Neural progenitor cell (in vitro differentiated cells): ENCODE data around the gene TMEM165. TPM values are rescaled to one million over a fixed set of nuclear protein-coding genes. Genes with fewer than 3 reads are reported as not detected.
"Not testable (repeated sequence)": the region's sequence is repeated elsewhere in the genome, so short reads cannot be mapped to it uniquely, and the experiment has no call there.

Experiments
- DNase-seq: peaks from one replicate; pipeline ENCODE4 v3.0.0-alpha.2; 2016; ENCODE audit warnings: low spot score
- H2AFZ ChIP-seq: fragments of 200-600 bp; sonication (generic); replicated peaks from 2 replicates; pipeline ENCODE4 v1.6.1; 2016; ENCODE audit warnings: antibody characterized with exemption
- H3F3A ChIP-seq: fragments of 200-600 bp; sonication (generic); 2 replicates; pipeline ENCODE4 v1.6.1; 2016; ENCODE audit warnings: antibody characterized with exemption, low read depth
- H3K27ac ChIP-seq: fragments of 200-600 bp; sonication (generic); 2 replicates; pipeline ENCODE4 v1.5.1; 2016; ENCODE audit warnings: mild to moderate bottlenecking
- H3K27me3 ChIP-seq: fragments of 200-600 bp; sonication (generic); 2 replicates; pipeline ENCODE4 v1.6.1; 2016; ENCODE audit warnings: mild to moderate bottlenecking, moderate library complexity
- H3K36me3 ChIP-seq: fragments of 200-600 bp; sonication (generic); 2 replicates; pipeline ENCODE4 v1.5.1; 2016
- H3K4me1 ChIP-seq: fragments of 200-600 bp; sonication (generic); 2 replicates; pipeline ENCODE4 v1.6.1; 2016; ENCODE audit warnings: mixed run types
- H3K4me2 ChIP-seq: fragments of 200-600 bp; sonication (generic); 2 replicates; pipeline ENCODE4 v1.6.1; 2016
- H3K4me3 ChIP-seq: fragments of 200-600 bp; sonication (generic); 2 replicates; pipeline ENCODE4 v1.5.1; 2016
- H3K79me2 ChIP-seq: fragments of 200-600 bp; sonication (generic); 2 replicates; pipeline ENCODE4 v1.6.1; 2016; ENCODE audit warnings: low read depth
- H3K9ac ChIP-seq: fragments of 200-600 bp; sonication (generic); 2 replicates; pipeline ENCODE4 v1.6.1; 2016
- H3K9me3 ChIP-seq: fragments of 200-600 bp; sonication (generic); 2 replicates; pipeline ENCODE4 v1.5.1; 2016; ENCODE audit warnings: low read depth
- H4K20me1 ChIP-seq: fragments of 200-600 bp; sonication (generic); 2 replicates; pipeline ENCODE4 v1.6.1; 2016; ENCODE audit warnings: low read depth
- H3K27ac Mint-ChIP-seq: 3 replicates; pipeline ENCODE4 v1.8.0; 2021; ENCODE audit warnings: mixed read lengths
- H3K27me3 Mint-ChIP-seq: 2 replicates; pipeline ENCODE4 v1.8.0; 2022; ENCODE audit warnings: low read depth, mild to moderate bottlenecking, inconsistent platforms, moderate library complexity, mixed read lengths; ENCODE audit not compliant: insufficient read depth
- H3K36me3 Mint-ChIP-seq: 3 replicates; pipeline ENCODE4 v1.8.0; 2021; ENCODE audit warnings: mixed read lengths
- H3K4me1 Mint-ChIP-seq: 3 replicates; pipeline ENCODE4 v1.8.0; 2021; ENCODE audit warnings: mixed read lengths
- H3K4me3 Mint-ChIP-seq: 3 replicates; pipeline ENCODE4 v1.8.0; 2021; ENCODE audit warnings: mild to moderate bottlenecking, moderate library complexity, mixed read lengths
- H3K9me3 Mint-ChIP-seq: 3 replicates; pipeline ENCODE4 v1.8.0; 2020; ENCODE audit warnings: mixed read lengths
- CTCF ChIP-seq: fragments of 200-600 bp; sonication (generic); IDR thresholded peaks from 2 replicates; pipeline ENCODE4 v1.5.1; 2017; ENCODE audit warnings: antibody characterized with exemption, mild to moderate bottlenecking
- EZH2 ChIP-seq: fragments of 200-600 bp; sonication (generic); IDR thresholded peaks from 2 replicates; pipeline ENCODE4 v1.6.1; 2017; ENCODE audit warnings: antibody characterized with exemption, mild to moderate bottlenecking, moderate library complexity
- EZH2phosphoT487 ChIP-seq: fragments of 200-600 bp; sonication (generic); IDR thresholded peaks from 2 replicates; pipeline ENCODE4 v1.6.1; 2017; ENCODE audit warnings: antibody characterized with exemption
- total RNA-seq: library from RNA; depleted of rRNA; stranded (reverse); fragments of >200 nt; gene quantifications from 2 replicates; pipeline ENCODE4 v1.2.3, GENCODE V29; 2015; ENCODE audit warnings: low replicate concordance

The TMEM165 gene
- total RNA-seq, 1 donor from 2014 or later = 110 TPM

GRCh38 chr4:55347610-55348228, 48.0 kb upstream of the TMEM165 start:
- peak overlapping the region; percentile 88 for H3K4me3 Mint-ChIP-seq
- H3K4me3 ChIP-seq = no peak overlapping the region
- peaks cover 10% of the 10 kb centered on the region for H3K27me3 Mint-ChIP-seq
- no peak overlapping the region for H3K4me2 ChIP-seq
- peaks cover 8% of the 10 kb centered on the region for H3K4me1 Mint-ChIP-seq
- H3K27me3 ChIP-seq = peaks cover 10% of the 10 kb centered on the region
- peaks cover 5% of the 10 kb centered on the region for H3K9me3 Mint-ChIP-seq
- H2AFZ ChIP-seq = no peak overlapping the region
- no peaks in the 10 kb centered on the region for H3K36me3 ChIP-seq
- DNase-seq = no peak
- H3K9me3 ChIP-seq = no peaks in the 10 kb centered on the region
- TF ChIP-seq CTCF (no peak), EZH2phosphoT487 (no peak), EZH2 (no peak)
- peaks cover 13% of the 10 kb centered on the region for H3K79me2 ChIP-seq
- no peak overlapping the region for H3K9ac ChIP-seq
- no peak overlapping the region for H3K27ac ChIP-seq
- H4K20me1 ChIP-seq = no peaks in the 10 kb centered on the region
- peaks cover 13% of the 10 kb centered on the region for H3K36me3 Mint-ChIP-seq
- H3K4me1 ChIP-seq = peaks cover 16% of the 10 kb centered on the region
- peaks cover 40% of the 10 kb centered on the region for H3F3A ChIP-seq
- H3K27ac Mint-ChIP-seq = no peak overlapping the region

GRCh38 chr4:55348466-55348865, 47.3 kb upstream of the TMEM165 start:
- no peak overlapping the region for H3K9ac ChIP-seq
- H3K36me3 ChIP-seq = no peaks in the 10 kb centered on the region
- H3K4me3 ChIP-seq = no peak overlapping the region
- H3K4me1 ChIP-seq = peaks cover 16% of the 10 kb centered on the region
- Mint-ChIP-seq H3K27ac (no peak overlapping the region), H3K36me3 (peaks cover 17% of the 10 kb centered on the region), H3K4me3 (no peak overlapping the region), H3K27me3 (peaks cover 10% of the 10 kb centered on the region), H3K9me3 (peaks cover 9% of the 10 kb centered on the region), H3K4me1 (peaks cover 8% of the 10 kb centered on the region)
- H2AFZ ChIP-seq = no peak overlapping the region
- DNase-seq = no peak
- no peak for TF ChIP-seq CTCF
- TF ChIP-seq EZH2phosphoT487 = no peak
- TF ChIP-seq EZH2 = no peak
- no peaks in the 10 kb centered on the region for H3K9me3 ChIP-seq
- H3K27me3 ChIP-seq = peaks cover 10% of the 10 kb centered on the region
- H4K20me1 ChIP-seq = no peaks in the 10 kb centered on the region
- peaks cover 36% of the 10 kb centered on the region for H3F3A ChIP-seq
- peaks cover 13% of the 10 kb centered on the region for H3K79me2 ChIP-seq
- H3K4me2 ChIP-seq = no peak overlapping the region
- no peak overlapping the region for H3K27ac ChIP-seq

- not testable (repeated sequence) for H2AFZ ChIP-seq, H3K4me1 Mint-ChIP-seq, H3K27ac Mint-ChIP-seq, H3K9me3 ChIP-seq, H3K4me2 ChIP-seq, H3K27ac ChIP-seq, H4K20me1 ChIP-seq, H3K4me1 ChIP-seq, H3K36me3 ChIP-seq, H3K4me3 Mint-ChIP-seq, DNase-seq, H3K4me3 ChIP-seq, H3K9ac ChIP-seq, H3K27me3 Mint-ChIP-seq
- Histone ChIP-seq H3K27me3 (peaks cover 10% of the 10 kb centered on the region), H3K79me2 (peaks cover 13% of the 10 kb centered on the region), H3F3A (peaks cover 12% of the 10 kb centered on the region)
- Mint-ChIP-seq H3K9me3 (peaks cover 13% of the 10 kb centered on the region), H3K36me3 (peaks cover 25% of the 10 kb centered on the region)
Measured at GRCh38 chr4:55350870-55351269, 44.9 kb upstream of the TMEM165 start.

- peaks cover 4% of the 10 kb centered on the region for H3K4me1 ChIP-seq
- peaks cover 8% of the 10 kb centered on the region for H3K4me1 Mint-ChIP-seq
- H3K4me3 Mint-ChIP-seq = no peak overlapping the region
- DNase-seq = no peak
- H3K79me2 ChIP-seq = peaks cover 13% of the 10 kb centered on the region
- peaks cover 13% of the 10 kb centered on the region for H3K9me3 Mint-ChIP-seq
- H3K36me3 ChIP-seq = no peaks in the 10 kb centered on the region
- no peaks in the 10 kb centered on the region for H4K20me1 ChIP-seq
- no peak overlapping the region for H3K9ac ChIP-seq
- H2AFZ ChIP-seq = no peak overlapping the region
- no peaks in the 10 kb centered on the region for H3K9me3 ChIP-seq
- H3K27me3 Mint-ChIP-seq = peaks cover 2% of the 10 kb centered on the region
- peaks cover 10% of the 10 kb centered on the region for H3K27me3 ChIP-seq
- peaks cover 4% of the 10 kb centered on the region for H3F3A ChIP-seq
- no peak for TF ChIP-seq EZH2
- no peak for TF ChIP-seq EZH2phosphoT487
- no peak for TF ChIP-seq CTCF
- H3K27ac ChIP-seq = no peak overlapping the region
- H3K36me3 Mint-ChIP-seq = peaks cover 26% of the 10 kb centered on the region
- no peak overlapping the region for H3K4me3 ChIP-seq
- no peak overlapping the region for H3K4me2 ChIP-seq
- H3K27ac Mint-ChIP-seq = no peak overlapping the region
Measured at GRCh38 chr4:55351824-55352223, 43.9 kb upstream of the TMEM165 start.
